Measurements from ENCODE around the gene OR2T8.

The OR2T8 gene

GRCh38 chr1:247919952-247920351 is at the start of gene OR2T8:
Gene OR2T8, plus strand, starts transcription at chr1:247920252. Its CDS starts 766 bp downstream, at chr1:247921018.
- TF ChIP-seq CTCF (conservative IDR thresholded peaks at IDR 0.05; ENCODE audit: control insufficient read depth, insufficient read depth, low read depth, low read length) = no peak
- DNase-seq (ENCODE audit: low read depth) = no peak
- no peak within 1 kb of the TSS for H3K4me3 ChIP-seq (ENCODE audit: control insufficient read depth, low read depth, low read length)

GRCh38 chr1:247883346-247883745 is 36.7 kb upstream of the OR2T8 start:
- TF ChIP-seq CTCF (conservative IDR thresholded peaks at IDR 0.05; ENCODE audit: control insufficient read depth, insufficient read depth, low read depth, low read length) = no peak
- H3K4me3 ChIP-seq (ENCODE audit: control insufficient read depth, low read depth, low read length) = no peak overlapping the region
- no peak for DNase-seq (ENCODE audit: low read depth)

- H3K4me3 ChIP-seq (ENCODE audit: control insufficient read depth, low read depth, low read length) = no peak overlapping the region
- no peak for TF ChIP-seq CTCF (conservative IDR thresholded peaks at IDR 0.05; ENCODE audit: control insufficient read depth, insufficient read depth, low read depth, low read length)
- peak; percentile 1 for DNase-seq (ENCODE audit: low read depth)
These were observed 35.1 kb upstream of the OR2T8 start for GRCh38 chr1:247884797-247885413.

- H3K4me3 ChIP-seq (ENCODE audit: control insufficient read depth, low read depth, low read length) = no peak within 1 kb of the TSS
- TF ChIP-seq CTCF (conservative IDR thresholded peaks at IDR 0.05; ENCODE audit: control insufficient read depth, insufficient read depth, low read depth, low read length) = no peak
- DNase-seq (ENCODE audit: low read depth) = no peak
These were observed 24.9 kb upstream of the OR2T8 start, which contains the start of gene OR2W3 for GRCh38 chr1:247895163-247895637. Gene OR2W3, plus strand, starts transcription at chr1:247895587. Its CDS starts 0 bp downstream, at chr1:247895587.

GRCh38 chr1:247895976-247896375 is 24.1 kb upstream of the OR2T8 start:
- TF ChIP-seq CTCF (conservative IDR thresholded peaks at IDR 0.05; ENCODE audit: control insufficient read depth, insufficient read depth, low read depth, low read length) = no peak
- DNase-seq (ENCODE audit: low read depth) = no peak
- H3K4me3 ChIP-seq (ENCODE audit: control insufficient read depth, low read depth, low read length) = no peak overlapping the region

GRCh38 chr1:247904122-247904521 is 15.9 kb upstream of the OR2T8 start:
- no peak for DNase-seq (ENCODE audit: low read depth)
- no peak for TF ChIP-seq CTCF (conservative IDR thresholded peaks at IDR 0.05; ENCODE audit: control insufficient read depth, insufficient read depth, low read depth, low read length)
- no peak overlapping the region for H3K4me3 ChIP-seq (ENCODE audit: control insufficient read depth, low read depth, low read length)

All from fibroblast of mammary gland (primary cell).